Measurements from ENCODE around the gene ALG12.

Gene ALG12

GRCh38 chr22:49956418-49956770 lies 38.2 kb upstream of the ALG12 start:
- no peak for TF ChIP-seq CTCF (IDR thresholded peaks at IDR 0.05; ENCODE audit: borderline replicate concordance, insufficient read depth, low read depth, low read length)
- H3K4me3 ChIP-seq (ENCODE audit: low read depth, low read length), result no peak overlapping the region

GRCh38 chr22:49955581-49956417 lies 37.6 kb upstream of the ALG12 start:
- H3K4me3 ChIP-seq (ENCODE audit: low read depth, low read length), result no peak overlapping the region
- no peak for TF ChIP-seq CTCF (IDR thresholded peaks at IDR 0.05; ENCODE audit: borderline replicate concordance, insufficient read depth, low read depth, low read length)

GRCh38 chr22:49954991-49955580 lies 36.8 kb upstream of the ALG12 start:
- H3K4me3 ChIP-seq (ENCODE audit: low read depth, low read length), result no peak overlapping the region
- TF ChIP-seq CTCF (IDR thresholded peaks at IDR 0.05; ENCODE audit: borderline replicate concordance, insufficient read depth, low read depth, low read length), result no peak

- no peak overlapping the region for H3K4me3 ChIP-seq (ENCODE audit: low read depth, low read length)
- no peak for TF ChIP-seq CTCF (IDR thresholded peaks at IDR 0.05; ENCODE audit: borderline replicate concordance, insufficient read depth, low read depth, low read length)
These were observed 36.1 kb upstream of the ALG12 start for GRCh38 chr22:49954354-49954753.

GRCh38 chr22:49953680-49954344 lies 35.6 kb upstream of the ALG12 start:
- no peak for TF ChIP-seq CTCF (IDR thresholded peaks at IDR 0.05; ENCODE audit: borderline replicate concordance, insufficient read depth, low read depth, low read length)
- no peak overlapping the region for H3K4me3 ChIP-seq (ENCODE audit: low read depth, low read length)

- no peak overlapping the region for H3K4me3 ChIP-seq (ENCODE audit: low read depth, low read length)
- no peak for TF ChIP-seq CTCF (IDR thresholded peaks at IDR 0.05; ENCODE audit: borderline replicate concordance, insufficient read depth, low read depth, low read length)
These were observed 34.9 kb upstream of the ALG12 start for GRCh38 chr22:49953027-49953679.

All from GM12875 (cell line).